ENCODE measurements around the gene FHIT.

GRCh38 chr3:59995563-59995962, 1255.7 kb downstream of the FHIT start:
- TF ChIP-seq CTCF (IDR thresholded peaks at IDR 0.05; ENCODE audit: low read depth, low read length) (no peak), EZH2phosphoT487 (IDR thresholded peaks at IDR 0.05; ENCODE audit: low read depth) (no peak)
